ENCODE data around the gene LAMA3.

GRCh38 chr18:23662309-23663263, 26.7 kb upstream of the LAMA3 start, which contains the start of gene ANKRD29:
- TF ChIP-seq HNRNPLL (IDR thresholded peaks at IDR 0.05; ENCODE audit: low read depth, low read length, poor library complexity, severe bottlenecking) (no peak), POLR2AphosphoS5 (IDR thresholded peaks at IDR 0.05; ENCODE audit: low read depth, low read length) (no peak), ZSCAN31 (CRISPR knock-in tag; IDR thresholded peaks at IDR 0.05; ENCODE audit: low read depth) (no peak), MEIS2 (CRISPR knock-in tag; IDR thresholded peaks at IDR 0.05) (no peak), CTCF (CRISPR knock-in tag; IDR thresholded peaks at IDR 0.05) (no peak), KDM2A (CRISPR knock-in tag; IDR thresholded peaks at IDR 0.05; ENCODE audit: borderline replicate concordance, low read depth) (no peak), SP5 (CRISPR knock-in tag; IDR thresholded peaks at IDR 0.05; ENCODE audit: borderline replicate concordance, low read depth) (no peak), MXI1 (IDR thresholded peaks at IDR 0.05; ENCODE audit: borderline replicate concordance, low read depth, low read length) (no peak), CHD4 (IDR thresholded peaks at IDR 0.05; ENCODE audit: borderline replicate concordance, low read length) (no peak), PBX3 (CRISPR knock-in tag; IDR thresholded peaks at IDR 0.05; ENCODE audit: borderline replicate concordance) (no peak), SP2 (CRISPR knock-in tag; IDR thresholded peaks at IDR 0.05) (no peak), MAZ (IDR thresholded peaks at IDR 0.05; ENCODE audit: borderline replicate concordance, low read depth, low read length) (no peak), MAZ (CRISPR knock-in tag; IDR thresholded peaks at IDR 0.05; ENCODE audit: low read depth) (no peak)
